DMS153 treated with DMSO at 0.1 percent for 48 hours (cell line): Measurements from ENCODE around the gene UPK3A.
"Not testable (repeated sequence)": the region's sequence is repeated elsewhere in the genome, so short reads cannot be mapped to it uniquely, and the experiment has no call there.

Experiments used
- DNase-seq: peaks from one replicate; lab custom pipeline; 2025; ENCODE audit not compliant: unreplicated experiment; lab: John Stamatoyannopoulos, UW

Gene UPK3A

DNA sequence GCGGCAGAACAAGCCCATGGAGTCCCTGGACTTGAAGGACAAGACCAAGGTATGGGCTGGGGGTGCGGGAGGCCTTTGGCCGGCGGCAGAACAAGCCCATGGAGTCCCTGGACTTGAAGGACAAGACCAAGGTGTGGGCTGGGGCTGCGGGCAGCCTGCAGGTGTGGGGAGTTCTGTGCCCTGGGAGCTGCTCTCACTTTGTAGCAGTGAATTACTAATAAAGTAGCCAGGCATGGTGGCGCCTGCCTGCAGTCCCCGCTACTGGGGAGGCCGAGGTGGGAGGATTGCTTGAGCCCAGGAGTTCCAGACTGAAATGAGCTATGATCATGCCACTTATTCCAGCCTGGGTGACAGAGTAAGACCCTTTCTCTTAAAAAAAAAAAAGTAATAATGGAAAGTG lies 43.5 kb downstream of the UPK3A start:
- not testable (repeated sequence) for DNase-seq

DNA sequence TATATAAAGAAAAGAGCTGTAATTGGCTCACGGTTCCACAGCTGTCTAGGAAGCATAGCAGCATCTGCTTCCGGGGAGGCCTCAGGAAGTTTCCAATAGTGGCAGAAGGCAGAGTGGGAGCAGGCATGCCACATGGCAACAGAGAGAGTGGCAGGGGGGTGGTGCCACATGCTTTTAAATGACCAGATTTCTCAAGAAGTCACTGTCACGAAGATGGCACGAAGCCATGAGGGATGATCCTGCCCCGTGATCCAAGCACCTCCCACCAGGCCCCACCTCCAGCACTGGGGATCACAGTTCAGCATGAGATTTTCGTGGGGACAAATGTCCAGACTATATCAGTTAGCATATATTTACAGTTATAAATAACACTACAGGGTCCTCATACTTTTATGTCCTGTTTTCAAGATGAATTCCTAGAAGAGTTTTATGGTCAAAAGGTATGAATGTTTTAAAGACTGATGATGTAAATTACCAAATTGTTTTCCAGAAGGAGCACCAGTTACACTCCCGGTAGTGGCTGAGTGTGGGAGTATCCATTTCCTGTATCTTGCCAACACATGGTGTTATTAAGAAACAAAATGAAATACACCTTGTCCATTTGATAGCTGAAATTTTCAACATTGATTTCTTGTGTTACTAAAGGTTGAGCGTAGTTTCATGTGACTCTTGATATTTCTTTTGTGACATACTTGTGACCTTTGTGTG lies 44.2 kb downstream of the UPK3A start:
- DNase-seq: peak; percentile 60

DNA sequence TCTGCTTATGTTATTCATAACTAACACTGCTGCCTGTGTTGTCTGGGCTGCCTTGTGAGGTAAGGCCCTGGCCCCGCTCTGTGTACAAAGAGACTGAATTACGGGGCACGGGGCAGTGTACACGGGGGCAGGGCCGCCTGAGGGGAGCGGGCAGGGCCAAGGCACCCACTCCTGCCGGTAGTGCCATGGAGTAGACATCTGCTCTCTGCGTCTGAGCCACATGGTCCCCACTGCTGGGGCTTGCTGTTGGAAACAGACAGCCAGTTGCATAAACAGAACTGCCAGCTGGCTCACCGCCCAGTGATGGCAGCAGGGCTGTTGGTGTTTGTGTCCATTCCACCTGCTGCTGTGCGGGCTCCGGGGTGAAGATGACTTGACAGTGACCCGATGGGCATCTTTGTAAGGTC lies 44.8 kb downstream of the UPK3A start:
- DNase-seq: peak; percentile 74

GRCh38 chr22:45330548-45330947 lies 45.8 kb downstream of the UPK3A start:
- no peak for DNase-seq

DNA sequence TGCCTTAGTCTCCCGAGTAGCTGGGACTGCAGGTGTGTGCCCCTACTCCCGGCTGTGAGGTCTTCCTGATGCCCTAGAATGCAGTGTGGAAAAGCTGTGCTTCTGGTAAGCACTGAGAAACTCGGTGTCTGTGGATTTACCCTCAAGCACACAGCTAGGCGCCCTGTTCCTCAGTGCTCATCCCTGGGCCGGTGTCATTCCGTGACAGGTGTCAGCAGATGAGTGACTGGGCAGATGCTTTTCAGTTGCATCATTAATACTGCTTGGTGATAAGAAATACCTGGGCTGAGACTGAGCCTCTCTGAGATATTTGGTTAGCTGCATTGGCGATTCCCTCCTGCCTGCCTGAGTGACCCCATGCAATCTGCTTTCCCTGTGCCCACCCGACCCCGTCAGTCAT lies 46.7 kb downstream of the UPK3A start:
- no peak for DNase-seq

DNA sequence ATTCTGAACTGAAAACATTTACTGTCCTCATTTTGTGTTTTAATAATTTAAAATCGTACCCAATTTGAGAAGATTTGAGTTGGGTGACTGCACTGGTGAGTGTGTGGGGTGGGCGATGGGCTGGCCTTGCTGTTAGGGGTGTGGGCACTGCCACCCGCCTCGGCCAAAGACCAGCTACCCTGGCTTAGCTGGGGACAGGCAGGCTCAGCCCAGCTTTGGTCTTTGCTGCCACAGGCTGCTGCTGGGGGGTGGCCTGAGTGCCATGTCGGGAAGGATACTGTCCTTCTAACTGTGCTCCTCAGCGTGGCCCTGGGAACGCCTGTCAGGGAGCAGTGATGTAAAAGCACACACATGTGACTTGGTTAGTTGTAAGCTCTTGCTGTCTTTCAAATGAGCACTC lies 47.3 kb downstream of the UPK3A start:
- DNase-seq: no peak

DNA sequence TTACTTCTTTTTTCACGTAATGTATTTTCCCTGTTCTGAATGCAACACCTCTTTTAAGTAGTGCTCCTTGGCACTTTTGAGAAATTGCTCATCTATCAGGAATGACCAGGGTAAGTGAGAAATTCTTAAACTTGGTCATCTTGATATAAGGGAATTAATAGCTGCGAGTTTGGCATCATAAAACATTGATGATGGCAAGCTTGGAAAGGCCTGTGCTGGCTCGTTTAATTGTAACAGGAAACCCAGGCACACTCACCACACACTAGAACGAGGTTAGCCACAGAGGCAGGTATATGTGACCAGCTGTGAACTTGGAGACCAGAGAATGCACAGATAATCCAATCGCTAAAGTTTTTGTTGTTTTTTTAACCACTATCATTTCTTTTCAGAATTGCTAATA lies 49.3 kb downstream of the UPK3A start:
- DNase-seq: no peak

DNA sequence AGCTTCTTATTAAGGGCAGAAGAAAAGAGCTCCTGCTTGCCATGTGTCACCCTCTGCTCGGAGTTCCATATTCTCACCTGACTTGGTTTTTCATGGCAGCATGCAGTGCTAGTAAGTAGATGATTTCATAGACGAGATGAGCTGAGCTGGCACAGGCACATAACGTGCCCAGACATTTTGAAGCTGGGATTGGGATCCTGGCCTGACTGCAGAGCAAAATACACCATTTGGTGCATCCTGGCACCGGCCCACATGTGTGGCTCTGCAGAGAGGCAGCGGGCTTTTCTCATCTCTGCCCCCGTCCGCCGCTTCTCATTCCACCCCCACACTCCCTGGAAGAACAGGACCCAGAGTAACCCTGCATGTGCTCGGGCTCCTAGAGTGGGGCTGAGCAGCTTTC lies 49.8 kb downstream of the UPK3A start:
- no peak for DNase-seq

DNA sequence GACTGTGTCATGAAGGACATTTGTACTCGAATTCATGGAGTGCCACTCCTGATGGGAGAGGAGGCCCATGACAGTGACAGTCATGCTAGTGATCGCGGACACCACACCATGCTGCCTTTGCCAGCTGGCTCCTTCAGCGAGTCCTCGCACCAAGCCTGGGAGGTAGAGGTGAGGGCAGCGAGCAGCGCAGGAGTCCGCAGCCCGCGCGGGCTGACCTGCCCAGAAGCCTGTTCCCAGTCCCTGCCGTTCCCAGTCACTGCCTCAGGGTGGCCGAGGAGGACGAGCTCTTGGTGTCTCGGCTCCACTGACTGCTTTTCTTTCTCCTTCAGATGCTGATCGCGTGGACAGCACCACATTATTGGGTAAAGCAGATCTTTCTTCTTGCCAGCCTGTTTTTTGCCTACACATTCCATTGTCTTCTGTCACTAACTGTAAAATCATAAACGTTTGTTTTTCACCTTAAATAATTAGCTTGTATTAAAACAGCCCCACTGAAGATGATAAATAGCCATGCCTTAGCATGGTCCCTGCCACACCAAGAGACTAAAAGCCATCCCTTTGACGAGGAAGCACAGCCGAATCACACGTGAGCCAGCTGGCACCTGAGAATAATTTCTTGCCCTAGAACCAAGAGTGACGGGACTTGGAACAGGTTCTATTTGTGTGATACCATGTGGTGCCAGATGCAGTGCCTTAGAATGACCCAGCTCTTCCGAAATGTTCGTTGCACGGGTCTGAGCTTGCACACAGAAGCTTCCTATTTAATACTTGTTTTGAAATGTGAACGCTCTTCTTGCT lies 50.5 kb downstream of the UPK3A start:
- DNase-seq: no peak

GRCh38 chr22:45335854-45336522 lies 51.2 kb downstream of the UPK3A start:
- no peak for DNase-seq

- peak; percentile 71 for DNase-seq
Measured at GRCh38 chr22:45336971-45337431, 52.3 kb downstream of the UPK3A start.

DNA sequence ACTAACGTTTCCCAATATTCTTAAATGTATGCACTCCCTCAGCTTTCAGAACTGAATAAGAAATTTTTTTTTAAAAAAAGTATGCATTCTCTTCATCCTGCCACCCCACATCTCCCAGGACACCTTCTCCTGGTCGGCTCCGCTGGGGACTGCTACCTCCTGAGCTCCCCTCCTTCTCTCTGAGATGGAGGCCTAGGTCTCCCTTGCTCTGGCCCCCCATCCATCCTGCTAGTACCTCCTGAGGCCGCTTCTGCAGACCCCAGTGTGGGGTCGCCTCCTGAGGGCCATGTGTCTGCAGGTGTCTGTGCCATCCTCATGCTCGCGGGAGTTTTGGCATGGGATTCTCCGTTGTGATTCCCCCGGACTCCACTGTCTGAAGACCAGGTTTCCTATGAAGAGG lies 52.8 kb downstream of the UPK3A start:
- no peak for DNase-seq

- DNase-seq: no peak
Measured at GRCh38 chr22:45338795-45339194, 54.0 kb downstream of the UPK3A start.

DNA sequence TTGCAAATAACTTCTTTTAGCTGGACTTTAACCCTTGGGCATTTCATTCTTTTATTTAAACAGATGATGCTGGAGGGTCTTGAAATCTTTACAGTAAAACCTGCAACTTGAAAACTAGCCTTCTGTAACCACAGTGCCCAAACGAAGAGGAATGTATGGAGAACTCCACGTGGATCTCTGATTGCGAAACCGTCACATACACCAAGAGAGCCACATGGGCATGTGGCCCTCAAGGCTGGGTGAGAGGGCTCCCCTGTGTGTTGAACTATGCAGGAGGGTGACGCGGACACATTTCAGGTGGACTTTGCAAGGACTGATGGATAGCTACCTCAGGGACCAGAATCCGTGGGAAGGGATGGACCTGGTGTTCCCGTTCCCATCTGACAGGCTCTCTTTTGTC lies 55.6 kb downstream of the UPK3A start:
- no peak for DNase-seq

- DNase-seq: no peak
Measured at GRCh38 chr22:45341498-45341897, 56.7 kb downstream of the UPK3A start.

GRCh38 chr22:45343143-45343542 lies 58.4 kb downstream of the UPK3A start:
- DNase-seq: no peak

DNA sequence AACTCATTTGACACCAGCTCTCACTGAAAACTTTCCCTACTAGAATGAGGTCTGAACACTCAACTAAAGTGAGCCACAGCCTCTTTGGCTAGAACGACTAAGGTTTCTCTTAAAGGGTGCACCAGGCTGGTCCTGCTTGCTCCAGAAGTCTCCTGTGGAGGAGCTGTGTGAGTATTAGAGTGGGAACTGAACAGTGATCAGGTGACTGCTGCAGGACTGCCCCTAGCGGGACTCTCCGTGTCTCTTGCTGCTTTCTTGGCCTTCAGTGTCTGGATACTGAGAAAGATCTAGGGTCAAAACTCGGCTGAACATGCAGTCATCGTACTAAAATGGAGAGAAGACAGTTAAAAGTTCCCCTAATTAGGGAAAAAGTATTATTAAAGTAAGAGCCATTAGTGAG lies 59.6 kb downstream of the UPK3A start:
- no peak for DNase-seq
